HL-60/S4 treated with retinoic acid at 250 ng/mL for 4 days and 3 days (cell line): ENCODE data around the gene CEP250.
"Not testable (repeated sequence)": the region's sequence is repeated elsewhere in the genome, so short reads cannot be mapped to it uniquely, and the experiment has no call there.

Experiments used
- in situ Hi-C: fragments of 300-500 bp; cut with MboI; formaldehyde crosslinking; loops from 2 replicates; pipeline ENCODE4 v1.7.0; 2022; ENCODE audit warnings: low sequenced_read_pairs

Gene CEP250

DNA sequence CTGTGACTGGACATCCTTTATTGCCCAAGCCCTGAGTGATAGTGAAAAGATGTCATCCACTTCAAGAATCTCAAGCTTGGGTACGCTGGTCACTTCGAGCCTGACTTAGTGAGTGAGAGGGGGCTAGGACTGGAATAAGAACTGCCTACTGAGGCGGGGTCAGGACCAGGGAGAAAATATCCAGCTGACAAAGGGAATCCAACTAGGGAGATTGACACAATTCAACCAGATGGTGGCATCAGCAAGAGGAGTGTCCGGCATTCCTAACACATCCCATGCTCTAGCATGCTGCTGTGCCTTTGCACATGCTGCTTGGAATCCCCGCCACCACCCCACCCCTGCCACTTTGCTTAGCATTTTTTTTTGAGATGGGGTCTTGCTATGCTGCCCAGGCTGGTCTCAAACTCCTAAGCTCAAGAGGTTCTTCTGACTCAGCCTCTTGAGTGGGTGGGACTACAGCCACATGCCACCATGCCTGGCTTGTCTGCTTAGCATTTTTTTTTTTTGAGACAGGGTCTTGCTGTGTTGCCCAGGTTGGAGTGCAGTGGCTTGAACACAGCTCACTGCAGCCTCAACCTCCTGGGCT is 6.5 kb upstream of the CEP250 start:
- in situ Hi-C loops = loop anchor here (10.0 to 25.0 kb wide), 2 partner anchors 144 to 612 kb away; partner anchors contain the start of gene NCOA6

DNA sequence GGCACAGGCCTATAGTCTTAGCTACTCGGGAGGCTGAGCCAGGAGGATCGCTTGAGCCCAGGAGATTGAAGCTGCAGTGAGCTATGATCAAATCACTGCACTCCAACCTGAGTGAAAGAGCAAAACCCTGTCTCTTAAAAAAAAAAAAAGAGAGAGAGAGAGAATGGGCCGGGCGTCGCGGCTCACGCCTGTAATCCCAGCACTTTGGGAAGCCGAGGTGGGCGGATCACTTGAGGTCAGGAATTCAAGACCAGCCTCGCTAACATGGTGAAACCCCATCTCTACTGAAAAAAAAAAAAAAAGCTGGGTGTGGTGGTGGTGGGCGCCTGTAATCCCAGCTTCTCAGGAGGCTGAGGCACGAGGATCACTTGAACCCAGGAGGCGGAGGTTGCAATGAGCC is 5.5 kb upstream of the CEP250 start:
- in situ Hi-C loops = loop anchor here (10.0 to 25.0 kb wide), 2 partner anchors 145 to 613 kb away; partner anchors contain the start of gene NCOA6

DNA sequence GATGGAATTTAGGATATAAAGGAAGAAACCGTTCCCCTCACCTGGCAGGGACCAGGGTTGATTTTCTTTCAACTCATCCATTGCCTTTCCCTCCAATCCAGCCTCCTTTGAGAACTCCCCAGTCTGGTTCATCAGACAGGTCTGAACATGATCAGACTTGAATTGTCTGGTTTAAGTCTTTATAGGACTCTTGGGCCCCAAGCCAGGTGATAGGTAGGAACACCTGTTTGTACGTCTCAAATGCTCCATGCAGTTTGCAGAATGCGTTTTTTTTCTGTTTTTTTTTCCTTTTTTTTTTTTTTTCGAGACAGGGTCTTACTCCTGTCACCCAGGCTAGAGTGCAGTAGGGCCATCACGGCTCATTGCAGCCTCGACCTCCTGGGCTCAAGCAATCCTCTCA is 4.1 kb upstream of the CEP250 start:
- in situ Hi-C loops = no loop called here

DNA sequence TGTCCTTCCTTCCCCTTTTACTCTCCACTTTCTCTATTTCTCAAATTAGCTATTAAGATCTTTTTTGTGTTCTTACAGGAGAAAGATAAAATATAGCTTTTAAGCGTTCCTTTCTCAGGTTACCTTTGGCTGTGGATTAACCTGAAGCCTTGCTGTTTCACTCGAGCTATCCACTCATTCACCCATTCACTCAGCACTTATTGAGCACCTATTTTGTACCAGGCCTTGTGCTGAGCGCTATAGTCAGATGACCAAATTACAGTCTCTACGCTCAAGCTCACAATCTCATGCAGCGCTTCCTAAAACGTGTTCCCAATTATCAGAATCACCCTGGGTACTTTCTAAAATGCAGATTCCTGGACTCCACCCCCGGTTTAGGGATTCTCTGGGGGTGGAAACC is 1.8 kb upstream of the CEP250 start:
- in situ Hi-C loops = no loop called here

DNA sequence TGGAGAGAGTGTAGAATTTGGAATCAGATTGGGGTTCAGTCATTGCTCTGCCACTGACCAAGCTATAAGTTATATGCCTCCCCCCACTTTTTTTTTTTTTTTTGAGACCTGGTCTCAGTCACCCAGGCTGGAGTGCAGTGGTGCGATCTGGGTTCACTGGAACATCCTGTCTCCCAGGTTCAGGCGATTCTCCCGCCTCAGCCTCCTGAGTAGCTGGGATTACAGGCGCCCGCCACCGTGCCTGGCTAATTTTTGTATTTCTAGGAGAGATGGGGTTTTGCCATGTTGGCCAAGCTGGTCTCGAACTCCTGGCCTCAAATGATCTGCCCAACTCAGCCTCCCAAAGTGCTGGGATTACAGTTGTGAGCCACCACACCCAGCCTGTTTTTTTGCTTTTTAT is 1.3 kb downstream of the CEP250 start:
- in situ Hi-C loops = not testable (repeated sequence)

DNA sequence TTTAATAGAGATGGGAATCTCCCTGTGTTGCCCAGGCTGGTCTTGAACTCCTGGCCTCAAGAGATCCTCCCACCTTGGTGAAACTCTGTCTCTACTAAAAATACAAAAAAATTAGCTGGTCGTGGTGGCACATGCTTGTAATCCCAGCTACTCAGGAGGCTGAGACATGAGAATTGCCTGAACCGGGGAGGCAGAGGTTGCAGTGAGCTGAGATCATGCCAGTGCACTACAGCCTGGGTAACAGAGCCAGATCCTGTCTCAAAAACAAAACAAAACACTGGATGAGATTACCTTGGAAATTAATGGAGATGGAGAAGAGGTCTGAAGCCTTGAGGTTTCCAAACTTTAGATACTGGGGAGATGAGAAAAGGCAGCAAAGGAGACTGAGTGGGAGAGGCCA is 2.1 kb downstream of the CEP250 start:
- in situ Hi-C loops = not testable (repeated sequence)

DNA sequence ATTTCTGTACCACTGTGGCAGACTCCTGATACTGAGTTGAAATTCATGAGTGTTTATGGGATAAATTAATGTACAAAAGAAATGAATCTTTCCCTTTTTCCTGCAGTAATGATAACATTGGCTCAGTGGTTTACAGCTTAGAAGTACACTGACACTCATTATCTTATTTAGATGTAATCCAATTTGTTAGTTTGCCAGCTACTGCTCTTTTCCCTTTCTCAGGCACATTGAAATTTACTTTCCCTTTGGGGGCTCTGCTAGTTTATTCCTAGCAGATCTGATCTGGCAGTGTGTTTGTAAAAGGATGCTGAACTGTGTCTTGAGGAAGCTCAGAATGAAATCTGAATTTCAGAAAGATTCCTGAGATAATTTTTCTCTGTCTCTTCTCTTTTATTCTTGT is 3.0 kb downstream of the CEP250 start:
- in situ Hi-C loops = no loop called here

DNA sequence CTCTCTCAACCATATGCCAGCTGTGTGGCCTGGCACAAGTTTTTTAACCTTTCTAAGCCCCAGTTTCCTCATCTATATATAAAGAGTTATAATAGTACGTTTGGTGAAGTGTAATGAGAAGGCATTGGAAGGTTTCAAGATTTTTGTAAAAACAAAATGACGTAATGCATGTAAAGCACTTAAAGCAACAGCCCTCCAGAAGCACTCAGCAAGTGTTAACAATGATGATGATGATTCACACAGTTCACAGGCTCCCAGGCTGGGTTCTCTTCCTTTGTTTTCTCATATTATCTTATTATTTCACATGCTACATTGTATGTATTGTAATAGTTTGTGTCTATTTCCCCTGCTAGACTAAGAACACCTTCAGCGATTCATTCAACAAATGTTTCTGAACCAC is 6.2 kb downstream of the CEP250 start:
- in situ Hi-C loops = no loop called here

DNA sequence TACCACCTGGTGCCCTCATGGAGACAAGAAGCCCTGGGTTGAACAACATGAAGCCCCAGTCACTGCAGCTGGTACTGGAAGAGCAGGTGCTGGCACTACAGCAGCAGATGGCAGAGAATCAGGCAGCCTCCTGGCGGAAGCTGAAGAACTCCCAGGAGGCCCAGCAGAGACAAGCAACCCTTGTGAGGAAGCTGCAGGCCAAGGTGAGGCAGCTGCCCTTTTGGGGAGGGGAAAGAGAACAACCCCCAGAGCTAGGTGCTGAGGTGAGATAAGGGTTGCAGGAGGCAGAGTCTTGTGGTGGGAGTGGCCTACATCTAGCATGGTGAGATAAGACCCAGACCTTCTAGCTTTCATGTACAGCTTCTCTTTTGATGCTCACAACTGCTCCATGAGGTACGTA is 7.0 kb downstream of the CEP250 start:
- in situ Hi-C loops = no loop called here

DNA sequence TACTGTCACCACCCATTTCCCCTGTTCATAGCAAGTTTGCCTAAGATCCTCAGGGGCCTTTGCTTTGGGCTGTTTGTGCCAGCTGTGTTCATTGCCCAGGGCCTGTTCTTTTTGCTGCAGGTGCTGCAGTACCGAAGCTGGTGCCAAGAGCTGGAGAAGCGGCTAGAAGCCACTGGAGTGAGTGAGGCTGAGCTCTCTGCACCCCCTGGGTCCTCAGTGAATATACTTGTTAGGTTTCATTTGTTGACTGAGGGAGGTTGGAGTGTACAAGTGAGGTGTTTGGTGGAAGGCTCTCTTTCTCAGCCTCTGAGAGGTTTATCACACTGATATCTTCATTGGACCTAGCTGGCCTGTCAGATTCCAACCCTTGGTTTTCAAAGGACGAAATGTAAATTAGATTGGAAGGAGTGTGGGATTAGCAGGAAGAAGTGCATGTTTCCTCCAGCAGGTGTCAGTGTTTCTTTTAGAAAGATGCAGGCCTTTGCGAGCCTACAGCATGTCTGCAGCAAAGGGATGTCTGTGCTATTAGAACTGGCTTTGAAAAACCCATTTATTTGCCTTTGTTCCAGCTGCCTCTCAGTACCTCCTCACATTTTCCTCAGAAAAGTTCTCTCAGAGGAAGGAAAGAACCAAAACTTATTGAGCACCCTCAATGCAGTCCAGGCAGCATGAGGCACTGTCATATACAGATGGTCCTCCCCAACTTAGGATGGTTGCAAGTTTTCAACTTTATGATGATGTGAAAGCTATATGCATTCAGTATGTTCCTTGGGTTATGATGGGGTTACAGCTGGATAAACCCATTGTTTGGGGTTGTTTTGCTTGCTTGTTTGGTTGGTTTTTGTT is 8.3 kb downstream of the CEP250 start:
- in situ Hi-C loops = no loop called here

DNA sequence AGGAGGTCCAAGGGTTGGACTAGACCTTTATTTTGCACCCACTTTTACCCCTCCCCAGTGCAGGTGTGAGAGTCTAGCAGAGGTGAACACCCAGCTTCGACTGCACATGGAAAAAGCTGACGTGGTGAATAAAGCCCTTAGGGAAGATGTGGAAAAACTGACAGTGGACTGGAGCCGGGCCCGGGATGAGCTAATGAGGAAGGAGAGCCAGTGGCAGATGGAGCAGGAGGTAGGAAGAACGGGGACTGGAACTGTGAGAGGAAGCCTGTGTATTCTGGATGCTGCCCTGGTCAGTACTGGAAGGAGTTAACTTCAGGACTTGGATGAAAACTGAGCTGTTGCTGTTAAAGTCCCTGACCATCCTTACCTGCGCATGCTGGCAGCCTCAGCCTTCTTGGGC is 10.6 kb downstream of the CEP250 start:
- in situ Hi-C loops = no loop called here

DNA sequence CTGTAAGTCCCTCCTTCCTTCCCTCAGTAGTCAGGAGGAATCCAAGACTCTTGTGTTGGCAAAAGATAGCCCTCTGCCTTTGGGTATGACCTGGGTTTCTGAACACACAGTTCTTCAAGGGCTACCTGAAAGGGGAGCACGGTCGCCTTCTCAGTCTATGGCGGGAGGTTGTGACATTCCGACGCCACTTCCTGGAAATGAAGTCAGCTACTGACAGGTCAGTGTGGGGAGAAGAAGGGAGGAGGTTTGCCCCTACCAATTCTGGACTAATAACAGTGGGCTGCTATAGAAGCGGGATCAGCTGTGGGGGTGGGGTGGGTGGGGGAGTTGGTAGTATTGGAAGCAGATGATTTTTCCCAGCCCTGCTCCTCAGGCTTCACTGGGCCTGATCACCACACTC is 11.5 kb downstream of the CEP250 start:
- in situ Hi-C loops = no loop called here

DNA sequence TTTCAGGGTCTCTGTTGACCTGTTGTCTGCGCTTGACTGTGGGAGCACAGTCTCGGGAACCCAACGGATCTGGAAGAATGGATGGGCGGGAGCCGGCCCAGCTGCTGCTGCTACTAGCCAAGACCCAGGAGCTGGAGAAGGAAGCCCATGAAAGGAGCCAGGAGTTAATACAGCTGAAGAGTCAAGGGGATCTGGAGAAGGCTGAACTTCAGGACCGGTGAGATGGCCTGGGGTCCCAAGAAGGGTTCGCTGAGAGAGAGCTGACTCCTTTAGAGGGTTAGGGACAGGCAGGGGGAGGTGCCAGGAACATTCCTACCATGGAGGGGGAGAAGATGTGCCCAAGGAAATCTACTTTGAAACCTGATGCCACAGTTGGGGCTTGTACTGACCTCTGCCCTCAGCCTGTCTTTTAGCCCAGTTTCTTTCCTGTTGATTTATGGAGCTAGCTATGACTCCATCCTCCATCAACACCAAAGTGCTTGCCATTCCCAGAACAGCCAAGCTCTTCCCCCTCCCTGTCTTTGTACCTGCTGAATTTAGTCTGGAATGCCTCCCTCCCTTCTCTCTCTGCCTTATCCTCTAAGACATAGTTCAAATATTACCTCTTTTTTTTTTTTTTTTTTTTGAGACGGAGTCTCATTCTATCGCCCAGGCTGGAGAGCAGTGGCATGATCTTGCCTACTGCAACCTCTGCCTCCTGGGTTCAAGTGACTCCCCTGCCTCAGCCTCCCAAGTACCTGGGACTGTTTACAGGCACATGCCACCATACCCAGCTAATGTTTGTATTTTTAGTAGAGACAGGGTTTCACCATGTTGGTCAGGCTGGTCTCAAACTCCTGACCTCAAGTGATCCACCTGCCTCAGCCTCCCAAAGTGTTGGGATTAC is 12.2 kb downstream of the CEP250 start:
- in situ Hi-C loops = no loop called here

DNA sequence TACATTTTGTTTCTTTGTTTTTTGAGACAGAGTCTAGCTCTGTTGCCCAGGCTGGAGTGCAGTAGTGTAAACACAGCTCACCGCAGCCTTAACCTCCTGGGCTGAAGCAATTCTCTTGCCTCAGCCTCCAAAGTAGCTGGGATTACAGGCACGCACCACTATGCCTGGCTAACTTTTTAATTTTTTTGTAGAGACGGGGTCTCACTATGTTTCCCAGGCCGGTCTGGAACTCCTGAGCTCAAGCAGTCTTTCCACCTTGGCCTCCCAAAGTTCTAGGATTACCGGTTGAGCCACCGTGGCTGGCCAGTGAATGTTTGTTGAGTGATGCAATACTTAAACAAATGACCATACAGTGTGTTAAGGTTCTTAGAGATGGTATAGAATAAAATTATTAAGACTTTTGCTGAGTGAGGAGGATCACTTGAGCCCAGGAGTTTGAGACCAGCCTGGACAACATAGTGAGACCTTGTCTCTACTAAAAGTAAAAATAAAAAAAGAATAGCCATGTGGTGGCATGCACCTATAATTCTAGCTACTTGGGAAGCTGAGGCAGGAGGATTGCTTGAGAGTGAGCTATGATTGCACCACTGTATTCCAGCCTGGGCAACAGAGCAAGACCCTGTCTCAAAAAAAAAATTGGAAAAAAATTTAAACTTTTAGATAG is 13.4 kb downstream of the CEP250 start:
- in situ Hi-C loops = no loop called here

DNA sequence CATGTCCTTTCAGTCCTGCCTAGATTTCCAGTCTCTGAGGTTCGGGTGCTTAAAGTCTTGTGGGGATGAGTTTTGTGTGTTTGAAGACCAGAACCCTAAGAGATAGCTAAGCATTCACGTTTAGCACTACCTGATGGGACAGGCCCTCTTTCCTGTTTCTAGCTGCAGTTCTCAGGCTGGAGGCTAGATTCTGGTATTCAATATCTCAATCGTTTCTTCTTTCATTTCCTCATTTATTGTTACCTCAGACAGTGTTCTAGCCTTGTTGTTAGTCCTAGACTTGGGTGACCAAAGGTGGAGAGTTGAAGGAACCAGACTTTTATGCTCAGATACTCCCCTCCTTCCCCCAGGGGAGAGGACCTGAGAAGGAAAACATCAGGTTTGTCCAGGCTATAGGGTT is 16.8 kb downstream of the CEP250 start:
- in situ Hi-C loops = no loop called here

DNA sequence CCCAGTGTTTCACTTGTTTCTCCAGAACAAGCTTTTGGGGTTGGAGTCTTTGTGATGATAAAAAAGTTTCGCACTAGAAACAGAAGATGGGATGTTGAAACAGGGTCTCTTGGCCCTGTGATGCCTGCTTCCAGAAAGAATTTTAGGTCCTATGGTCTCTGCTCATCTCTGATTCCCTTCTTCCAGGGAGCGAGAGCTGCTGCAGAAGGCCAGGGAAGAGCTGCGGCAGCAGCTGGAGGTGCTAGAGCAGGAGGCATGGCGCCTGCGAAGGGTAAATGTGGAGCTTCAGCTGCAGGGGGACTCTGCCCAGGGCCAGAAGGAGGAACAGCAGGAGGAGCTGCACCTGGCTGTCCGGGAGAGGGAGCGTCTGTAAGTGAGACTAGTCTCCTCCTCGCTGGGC is 18.3 kb downstream of the CEP250 start:
- in situ Hi-C loops = no loop called here

DNA sequence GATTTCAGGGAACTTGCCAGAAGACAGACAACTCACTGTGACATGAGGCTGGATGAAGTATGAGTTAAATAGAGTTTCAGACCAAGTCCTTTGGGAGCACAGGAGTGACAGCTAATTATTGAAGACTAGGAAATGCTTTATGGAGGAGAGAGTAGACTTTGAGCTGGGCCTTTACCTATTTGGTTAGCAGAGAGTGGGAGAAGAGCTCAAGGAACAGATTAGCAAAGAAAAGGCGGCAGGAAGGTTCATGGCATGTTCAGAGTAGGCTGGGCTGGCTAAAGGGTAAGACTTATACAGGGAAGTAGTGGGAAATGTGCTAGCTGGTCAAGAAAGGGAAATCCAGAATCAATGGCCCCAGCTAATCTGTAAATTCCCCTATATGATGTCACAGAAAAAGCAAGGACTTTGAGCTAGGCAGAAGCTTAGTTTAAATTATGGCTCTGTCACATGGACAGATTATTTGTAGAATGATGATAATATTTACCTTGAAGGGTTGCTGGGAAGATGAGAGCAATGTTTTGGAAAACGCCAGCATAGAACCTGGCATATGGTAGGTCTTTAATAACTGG is 19.0 kb downstream of the CEP250 start:
- in situ Hi-C loops = no loop called here

DNA sequence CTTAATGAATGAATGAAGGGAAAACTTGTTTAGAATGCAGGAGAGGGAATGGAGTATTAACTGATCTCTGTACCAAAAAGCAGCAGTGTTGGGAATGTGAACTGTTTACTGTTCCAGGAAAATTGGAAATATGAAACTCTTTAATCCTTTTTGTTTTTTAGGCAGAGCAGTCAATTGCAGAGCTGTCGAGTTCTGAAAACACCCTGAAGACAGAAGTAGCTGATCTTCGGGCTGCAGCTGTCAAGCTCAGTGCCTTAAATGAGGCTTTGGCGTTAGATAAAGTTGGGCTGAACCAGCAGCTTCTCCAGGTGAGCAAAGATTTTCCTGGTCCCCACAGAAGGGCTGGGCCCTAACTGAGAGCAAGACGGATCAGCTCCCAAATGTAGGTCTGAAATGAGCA is 20.9 kb downstream of the CEP250 start:
- in situ Hi-C loops = no loop called here

DNA sequence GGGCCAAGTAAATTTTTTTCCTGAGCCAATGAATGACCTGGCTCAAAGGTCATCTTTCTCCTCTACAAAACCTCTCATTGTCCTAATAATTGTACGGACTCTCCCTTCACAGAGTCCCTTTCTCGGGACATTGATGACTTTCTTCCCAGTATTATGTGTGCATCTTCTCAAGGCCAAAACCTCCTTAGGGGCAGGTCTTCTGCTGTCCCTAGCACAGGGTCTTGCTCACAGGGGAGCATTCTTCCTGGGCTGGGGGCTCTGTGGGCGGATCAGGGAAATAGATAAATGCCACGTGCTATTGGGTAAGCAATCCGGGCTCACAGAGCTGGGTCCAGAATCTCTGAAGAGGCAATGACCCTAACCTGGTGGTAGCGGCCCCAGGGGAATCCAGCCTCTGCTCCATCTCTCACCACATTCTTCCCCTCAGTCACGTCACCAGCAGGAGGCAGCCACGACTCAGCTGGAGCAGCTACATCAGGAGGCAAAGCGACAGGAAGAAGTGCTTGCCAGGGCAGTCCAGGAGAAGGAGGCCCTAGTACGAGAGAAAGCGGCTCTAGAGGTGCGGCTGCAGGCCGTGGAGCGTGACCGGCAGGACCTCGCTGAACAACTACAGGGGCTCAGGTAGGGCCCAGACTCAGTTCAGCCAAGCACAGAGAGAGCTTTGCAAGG is 23.5 kb downstream of the CEP250 start:
- in situ Hi-C loops = no loop called here

DNA sequence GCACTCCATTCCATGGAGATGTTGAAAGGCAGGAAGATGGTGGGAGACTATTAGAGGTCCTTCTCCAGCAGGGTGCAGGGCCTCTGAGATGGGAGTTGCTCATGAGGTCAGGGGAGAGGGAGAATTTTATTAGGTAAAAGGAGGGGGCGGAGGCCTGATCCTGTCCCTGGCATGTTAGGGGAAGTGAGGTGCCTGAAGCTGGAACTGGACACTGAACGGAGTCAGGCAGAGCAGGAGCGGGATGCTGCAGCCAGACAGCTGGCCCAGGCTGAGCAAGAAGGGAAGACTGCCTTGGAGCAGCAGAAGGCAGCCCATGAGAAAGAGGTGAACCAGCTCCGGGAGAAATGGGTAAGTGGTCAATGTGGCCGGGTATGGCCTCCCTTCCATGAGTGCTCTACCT is 24.4 kb downstream of the CEP250 start:
- in situ Hi-C loops = no loop called here
